NCI-H1436 (cell line): ENCODE data around the gene TMIE.
"Not testable (repeated sequence)": the region's sequence is repeated elsewhere in the genome, so short reads cannot be mapped to it uniquely, and the experiment has no call there.

Source experiments
- DNase-seq: peaks from one replicate; lab custom pipeline; 2025; lab: John Stamatoyannopoulos, UW

Gene TMIE

DNA sequence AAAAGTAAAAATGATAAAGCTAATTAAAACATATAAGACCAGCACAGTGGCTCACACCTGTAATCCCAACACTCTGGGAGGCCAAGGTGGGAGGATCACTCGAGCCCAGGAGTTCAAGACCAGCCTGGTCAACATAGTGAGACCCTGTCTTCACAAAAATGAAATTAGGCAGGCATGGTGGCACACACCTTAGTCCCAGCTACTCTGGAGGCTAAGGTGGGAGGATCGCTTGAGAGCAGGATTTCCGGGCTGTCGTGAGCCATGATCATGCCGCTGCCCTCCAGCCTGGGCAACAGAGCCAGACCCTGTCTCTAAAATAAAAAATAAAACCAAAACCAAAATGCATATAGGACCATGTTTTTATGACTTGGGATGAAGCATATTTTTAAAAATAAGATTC is 21.3 kb downstream of the TMIE start:
- no peak for DNase-seq

DNA sequence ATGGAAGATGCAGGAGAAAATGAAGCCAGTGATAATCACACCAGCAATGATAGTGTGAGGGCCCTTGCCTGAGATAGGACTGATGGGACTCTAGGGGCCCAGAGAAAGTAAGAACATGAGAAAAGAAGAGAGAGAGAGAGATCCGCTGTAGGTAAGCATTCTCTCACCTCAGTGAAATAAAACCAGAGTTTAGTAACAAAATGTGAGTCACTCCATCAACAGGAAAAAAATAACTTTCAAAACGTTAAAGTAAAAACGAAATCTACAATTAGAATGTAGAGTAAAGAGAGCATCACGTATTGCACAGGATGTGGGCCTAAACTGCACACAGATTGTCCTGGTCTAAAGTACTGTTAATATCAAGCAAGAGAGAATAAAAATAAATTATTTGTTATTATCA is 23.2 kb downstream of the TMIE start:
- no peak for DNase-seq

- DNase-seq = no peak
Observed at GRCh38 chr3:46725621-46726314, 24.6 kb downstream of the TMIE start.

GRCh38 chr3:46729038-46729437 is 27.8 kb downstream of the TMIE start:
- DNase-seq = no peak

DNA sequence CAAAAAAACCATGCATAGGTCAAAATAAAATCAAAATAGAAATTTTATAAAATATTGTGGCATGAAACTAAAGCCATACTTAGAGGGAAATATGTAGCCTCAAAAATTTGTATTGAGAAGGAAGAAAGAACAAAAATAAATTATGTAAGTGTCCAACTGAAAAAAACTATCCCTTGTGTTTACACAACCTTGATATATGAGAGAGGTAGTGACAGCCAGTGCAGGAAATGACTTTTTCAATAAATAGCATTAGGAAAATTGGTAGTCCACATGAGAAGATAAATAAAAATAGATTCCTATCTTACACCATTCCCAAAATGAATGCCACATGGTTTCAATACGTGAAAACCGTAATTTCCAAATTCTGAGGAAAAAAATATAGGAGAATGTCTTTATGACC is 29.6 kb downstream of the TMIE start:
- DNase-seq = no peak

- DNase-seq = no peak
Observed at GRCh38 chr3:46731795-46732194, 30.6 kb downstream of the TMIE start.

DNA sequence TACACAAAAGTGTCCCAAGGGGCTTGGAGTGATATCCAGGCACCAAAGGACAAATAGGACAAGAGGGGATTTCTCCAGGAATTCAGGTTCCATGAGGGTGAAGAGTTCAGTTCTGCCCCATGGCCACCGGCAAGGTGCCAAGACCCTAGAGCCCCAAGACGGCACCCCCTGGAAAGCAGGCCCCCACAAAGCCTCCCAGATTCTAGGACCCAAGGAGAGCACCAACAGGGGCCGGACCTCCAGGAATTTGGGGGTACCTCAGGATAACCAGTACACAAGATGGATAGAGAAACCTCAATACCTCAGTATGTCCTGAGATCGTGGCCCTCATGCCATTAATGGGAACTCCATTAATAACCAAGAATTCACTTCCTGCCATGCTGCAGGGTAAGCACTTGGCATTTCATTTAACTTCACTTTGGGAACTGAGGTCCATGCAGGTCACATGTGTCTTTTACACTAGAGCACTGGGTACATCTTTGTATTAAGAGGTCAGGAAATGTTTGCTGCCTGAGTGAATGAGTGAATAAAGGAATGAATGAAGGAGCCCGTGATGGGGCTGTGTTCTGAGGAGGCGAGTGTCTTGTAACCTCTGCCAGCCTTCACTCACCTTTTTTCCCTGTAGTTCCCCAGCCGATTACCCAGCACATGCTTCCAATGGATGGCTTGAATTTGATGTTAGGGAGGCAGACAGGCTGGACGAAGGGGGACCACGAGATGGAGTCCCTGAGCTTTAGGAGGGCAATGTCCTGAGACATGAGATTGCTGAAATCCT is 32.0 kb downstream of the TMIE start:
- no peak for DNase-seq

GRCh38 chr3:46734773-46735172 is 33.6 kb downstream of the TMIE start:
- DNase-seq = no peak

DNA sequence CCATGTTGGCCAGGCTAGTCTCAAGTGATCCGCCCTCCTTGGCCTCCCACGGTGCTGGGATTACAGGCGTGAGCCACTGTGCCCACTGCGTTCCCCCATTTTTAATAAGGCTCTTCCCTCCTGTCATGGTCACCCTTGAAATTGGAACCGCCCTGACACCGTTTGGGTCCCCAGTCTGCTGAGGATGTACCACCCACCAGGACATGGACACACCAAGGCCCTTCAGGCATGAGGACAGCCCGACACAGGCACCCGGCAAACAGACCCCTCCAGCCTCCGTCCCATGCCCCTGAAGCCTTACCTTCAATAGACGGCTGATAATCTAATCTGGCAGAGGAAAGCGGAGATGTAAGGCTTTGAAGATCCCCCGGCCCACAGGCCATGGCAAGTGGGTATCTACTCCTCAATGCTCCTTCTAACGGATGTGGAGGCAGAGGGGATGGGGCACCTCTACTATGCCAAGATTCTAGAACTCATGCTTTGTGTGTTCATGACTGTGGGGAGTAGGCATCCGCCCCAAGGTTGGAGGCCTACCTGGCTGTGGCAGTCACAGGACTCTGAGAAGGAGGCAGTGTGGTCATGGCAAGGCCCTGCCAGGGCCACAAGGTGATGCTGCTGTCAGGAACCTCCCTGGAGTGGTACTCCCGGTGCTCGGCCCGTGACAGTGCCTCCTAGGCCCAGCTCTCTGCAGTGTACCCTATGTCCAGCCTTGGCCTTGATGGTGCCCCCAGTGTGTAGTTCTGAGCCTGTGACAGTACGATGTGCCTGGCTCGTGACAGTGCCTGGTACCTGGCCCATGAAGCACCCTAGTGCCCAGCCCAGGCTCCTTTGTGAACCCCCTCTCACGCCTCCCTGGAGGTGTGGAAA is 35.0 kb downstream of the TMIE start:
- DNase-seq = no peak

- DNase-seq = no peak
Observed at GRCh38 chr3:46737329-46737731, 36.1 kb downstream of the TMIE start.

- DNase-seq = not testable (repeated sequence)
Observed at GRCh38 chr3:46739565-46739964, 38.4 kb downstream of the TMIE start.

GRCh38 chr3:46742992-46743585 is 41.9 kb downstream of the TMIE start:
- DNase-seq = no peak

- DNase-seq = no peak
Observed at GRCh38 chr3:46746711-46747110, 45.5 kb downstream of the TMIE start.

DNA sequence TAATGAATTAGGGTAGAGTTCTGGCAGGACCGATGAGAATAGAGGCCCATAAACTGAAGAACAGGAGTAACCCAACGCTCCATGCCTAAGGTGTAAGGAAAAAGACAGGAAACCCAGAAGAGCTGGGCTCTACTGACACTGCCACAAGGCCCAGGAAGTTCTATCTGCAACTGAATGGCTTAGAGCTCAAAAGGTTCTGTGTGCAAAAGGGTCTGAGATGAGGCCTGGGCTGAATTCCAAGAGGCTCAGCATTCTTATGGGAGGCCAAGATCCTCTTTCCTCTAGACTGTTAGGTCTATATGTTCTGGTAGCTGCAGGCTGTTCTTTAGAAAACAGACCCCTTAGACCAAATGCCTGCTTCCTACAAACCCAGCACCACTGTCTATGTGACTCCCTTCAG is 47.0 kb downstream of the TMIE start:
- DNase-seq = no peak

DNA sequence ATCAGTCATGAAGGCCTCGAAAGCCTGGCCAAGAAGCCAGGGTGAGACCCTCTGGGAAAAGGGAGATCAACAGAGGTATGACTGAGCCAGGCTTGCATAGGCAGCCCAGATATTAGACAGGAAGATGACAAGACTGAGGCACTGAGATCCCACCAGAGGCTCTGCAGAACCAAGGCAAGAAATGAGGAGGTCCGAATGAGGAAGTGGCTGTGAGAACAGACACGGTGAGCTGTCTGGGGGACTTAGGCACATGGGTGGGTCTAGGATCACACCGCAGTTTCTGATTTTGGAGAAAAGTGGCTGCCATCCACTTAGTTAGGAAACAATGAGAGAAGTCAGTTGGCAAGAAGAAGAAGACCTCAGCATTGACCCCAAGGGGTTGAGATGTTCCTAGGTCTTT is 47.9 kb downstream of the TMIE start:
- no peak for DNase-seq

- DNase-seq = no peak
Observed at GRCh38 chr3:46750555-46751038, 49.4 kb downstream of the TMIE start.

DNA sequence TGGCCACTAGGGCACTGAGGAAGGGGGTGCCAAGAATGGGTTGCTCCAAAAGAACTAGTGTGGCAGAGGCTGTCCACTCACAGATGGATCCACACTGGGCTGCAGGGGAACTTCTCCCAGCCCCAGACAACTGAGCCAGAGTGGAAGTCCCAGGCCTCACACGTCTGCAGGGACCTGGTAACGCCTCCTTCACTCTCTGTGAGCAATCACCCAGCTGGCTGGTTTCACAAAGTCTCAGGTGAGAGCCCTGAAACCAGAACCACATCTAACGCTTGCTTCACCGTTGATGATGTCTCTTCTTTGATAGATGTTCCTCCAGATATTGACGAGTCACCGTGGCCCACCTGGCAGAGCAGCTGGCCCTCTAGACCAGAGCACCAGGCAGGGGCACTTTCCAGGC is 51.9 kb downstream of the TMIE start:
- DNase-seq = not testable (repeated sequence)

- no peak for DNase-seq
Observed at GRCh38 chr3:46755646-46756045, 54.5 kb downstream of the TMIE start.

DNA sequence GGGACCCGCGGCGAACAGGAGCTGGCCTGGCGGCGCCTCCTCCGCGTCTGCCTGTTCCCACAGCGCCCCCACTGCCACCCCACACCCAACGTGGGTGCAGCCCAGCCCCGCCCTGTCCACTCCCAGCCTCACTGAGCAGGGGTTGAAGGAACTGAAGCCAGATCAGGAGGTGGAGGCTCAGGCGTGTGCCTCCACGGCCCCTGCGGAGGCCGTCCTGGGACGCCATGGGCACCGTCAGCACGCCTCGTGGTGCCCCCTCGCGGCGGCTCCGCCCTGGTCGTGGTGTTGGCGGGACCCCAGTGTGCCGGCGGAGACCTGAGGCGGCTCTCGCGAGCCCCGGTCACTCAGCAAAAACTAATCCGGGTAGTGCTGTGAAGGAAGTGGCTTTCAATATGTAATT is 55.5 kb downstream of the TMIE start:
- DNase-seq = no peak

DNA sequence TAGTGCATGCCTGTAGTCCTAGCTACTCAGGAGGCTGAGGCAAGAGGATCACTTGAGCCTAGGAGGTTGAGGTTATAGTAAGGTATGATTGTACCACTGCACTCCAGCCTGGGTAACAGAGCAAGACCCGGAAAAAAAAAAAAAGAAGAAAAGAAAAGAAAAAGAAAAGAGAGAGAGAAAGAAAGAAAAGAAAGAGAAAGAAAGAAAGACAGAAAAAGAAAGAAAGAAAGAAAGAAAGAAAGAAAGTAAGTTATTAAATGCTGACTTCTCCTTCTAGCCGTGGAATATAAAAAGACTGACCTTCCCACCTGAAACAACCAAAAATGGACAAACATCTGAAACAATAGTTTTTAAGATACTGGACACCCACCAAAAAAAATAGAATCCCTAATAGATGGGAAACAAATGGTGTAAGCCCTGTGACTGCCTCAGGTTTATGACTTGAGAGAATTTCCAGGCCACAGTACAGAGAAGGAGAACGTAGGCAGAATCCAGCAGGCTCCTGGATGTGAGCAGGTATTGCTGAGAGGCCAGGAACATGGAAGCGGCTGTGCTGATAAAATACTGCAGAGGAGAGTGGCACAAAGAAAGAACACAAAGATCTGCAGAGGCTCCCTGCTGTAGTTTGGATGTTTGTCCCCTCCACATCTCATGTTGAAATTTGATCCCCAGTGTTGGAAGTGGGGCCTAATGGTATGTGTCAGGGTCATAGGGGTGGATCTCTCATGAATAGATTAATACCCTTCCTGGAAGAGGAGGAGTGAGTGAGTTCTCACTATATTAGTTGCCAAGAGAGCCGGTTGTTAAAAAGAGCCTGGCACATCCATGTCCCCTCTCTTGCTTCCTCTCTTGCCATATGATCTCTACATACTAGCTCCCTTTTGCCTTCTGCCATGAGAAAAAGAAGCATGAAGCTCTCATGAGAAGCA is 58.3 kb downstream of the TMIE start:
- no peak for DNase-seq
